ENCODE data around the gene KCND3.

Gene KCND3

GRCh38 chr1:111987502-111987901 lies 2.0 kb downstream of the KCND3 start:
- DNase-seq = no peak

- DNase-seq = no peak
These were observed 6.0 kb downstream of the KCND3 start for GRCh38 chr1:111983500-111983899.

GRCh38 chr1:111982428-111982827 lies 7.0 kb downstream of the KCND3 start:
- DNase-seq = no peak

GRCh38 chr1:111981871-111982270 lies 7.6 kb downstream of the KCND3 start:
- DNase-seq = no peak

GRCh38 chr1:111981090-111981489 lies 8.4 kb downstream of the KCND3 start:
- no peak for DNase-seq

- no peak for DNase-seq
These were observed 8.8 kb downstream of the KCND3 start for GRCh38 chr1:111980686-111981085.

GRCh38 chr1:111978695-111979094 lies 10.8 kb downstream of the KCND3 start:
- no peak for DNase-seq

- DNase-seq = no peak
These were observed 12.1 kb downstream of the KCND3 start for GRCh38 chr1:111977378-111977777.

- no peak for DNase-seq
These were observed 12.6 kb downstream of the KCND3 start for GRCh38 chr1:111976842-111977241.

- no peak for DNase-seq
These were observed 13.1 kb downstream of the KCND3 start for GRCh38 chr1:111976332-111976731.

GRCh38 chr1:111973150-111973790 lies 16.2 kb downstream of the KCND3 start:
- no peak for DNase-seq

DNA sequence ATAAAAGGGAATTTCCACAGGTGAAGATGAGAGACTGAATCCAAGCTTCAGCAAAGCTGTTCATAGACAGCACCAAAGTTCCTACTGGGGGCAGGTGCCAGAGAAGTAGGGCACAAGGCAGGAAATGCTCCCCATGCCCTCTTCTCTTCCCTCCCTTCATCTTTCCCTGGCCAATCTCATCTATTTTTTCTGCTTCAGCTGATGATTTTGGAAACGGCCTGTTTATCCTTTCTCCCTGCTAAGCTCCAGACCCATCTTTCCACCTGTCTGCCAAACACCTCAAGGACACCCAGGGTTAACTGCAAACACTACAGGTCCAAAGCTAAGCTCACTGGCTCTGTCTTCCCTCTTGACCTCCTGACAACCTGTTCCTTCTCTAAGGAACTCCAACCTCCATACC lies 18.1 kb downstream of the KCND3 start:
- DNase-seq = no peak

GRCh38 chr1:111968511-111968910 lies 21.0 kb downstream of the KCND3 start:
- DNase-seq = no peak

DNA sequence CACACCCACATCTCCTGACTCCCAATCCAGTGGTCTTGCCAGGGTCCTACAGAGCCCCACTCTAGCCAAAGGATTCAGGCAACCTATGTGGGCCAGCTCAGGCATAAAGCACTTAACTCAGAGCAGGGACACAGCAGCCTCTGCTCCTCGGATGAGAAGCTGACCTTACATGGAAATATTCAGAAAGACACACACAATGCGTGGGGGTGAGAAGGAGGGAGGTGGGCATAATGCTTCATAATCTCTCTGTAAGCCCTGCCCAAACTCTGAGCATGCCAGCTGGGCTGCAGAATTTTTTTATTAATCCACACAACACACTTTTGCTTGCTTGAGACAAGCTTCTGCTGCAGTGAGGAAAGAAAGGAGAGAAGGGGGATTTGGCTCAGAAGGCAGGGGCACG lies 21.6 kb downstream of the KCND3 start:
- DNase-seq = no peak

GRCh38 chr1:111967067-111967690 lies 22.3 kb downstream of the KCND3 start:
- DNase-seq = no peak

DNA sequence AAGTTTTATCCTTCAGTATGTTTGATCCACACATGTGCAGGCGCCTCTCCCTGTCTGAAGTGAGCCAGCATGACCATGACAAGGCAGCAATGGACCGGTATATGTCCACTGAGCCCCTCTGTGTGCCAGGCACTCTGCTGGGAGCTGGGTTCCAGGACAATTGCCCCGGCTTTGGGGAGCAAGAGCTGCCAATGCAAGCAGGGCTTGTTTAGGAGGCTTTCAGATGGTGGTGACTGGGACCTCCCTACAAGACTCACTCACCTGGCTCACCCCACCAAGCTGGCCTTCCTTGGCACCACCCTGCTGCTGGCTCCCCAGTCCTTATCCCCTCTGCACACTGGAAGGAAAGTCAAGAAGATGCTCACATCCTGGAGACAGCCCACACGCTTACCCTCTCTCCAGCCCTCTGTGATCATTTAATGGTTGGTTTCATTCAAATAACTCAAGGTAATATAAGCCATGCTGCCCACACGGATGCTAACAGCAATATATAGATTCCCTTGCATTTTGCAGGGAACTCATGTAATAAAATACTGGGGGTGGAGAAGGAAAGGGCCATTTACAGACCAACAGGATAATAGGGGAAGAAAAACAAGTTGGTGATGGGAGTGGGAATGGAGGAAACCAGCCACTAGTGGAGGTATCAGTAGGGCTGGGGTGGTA lies 23.6 kb downstream of the KCND3 start:
- DNase-seq = no peak

DNA sequence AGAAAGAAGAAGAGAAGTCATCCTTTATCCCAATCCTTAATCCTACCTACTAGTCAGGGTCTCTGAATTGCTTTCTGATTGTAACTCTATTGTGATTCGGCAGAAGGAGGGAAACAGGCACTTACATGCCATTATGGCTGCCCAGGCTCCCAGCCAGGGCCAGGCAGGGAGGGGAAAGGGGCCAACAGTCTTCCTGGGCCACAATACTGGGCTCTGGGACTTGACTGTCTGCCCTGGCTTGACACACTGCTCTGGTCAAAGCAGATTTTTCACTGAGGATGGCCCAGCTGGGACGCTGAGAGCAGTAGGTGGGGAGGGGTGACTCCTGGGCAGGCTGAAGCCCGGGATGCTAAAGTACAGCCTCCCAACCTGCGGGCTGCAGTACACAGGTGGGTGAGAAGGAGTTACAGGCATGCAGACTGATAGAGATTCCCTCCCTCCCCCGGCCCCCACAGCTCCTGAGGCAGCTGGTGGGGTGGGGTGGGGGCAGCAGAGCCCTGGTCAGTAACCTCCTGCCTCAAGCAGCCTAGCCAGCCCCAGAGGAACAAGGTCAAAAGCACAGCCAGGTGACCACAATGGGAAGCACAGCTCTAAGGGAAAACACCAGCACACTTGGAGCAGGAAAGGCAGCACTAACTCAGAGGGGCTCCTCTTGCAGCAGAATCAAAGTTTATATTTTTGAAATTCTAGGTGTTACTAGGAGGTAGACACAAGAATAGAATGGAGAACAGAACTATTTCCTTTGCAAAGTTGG lies 25.3 kb downstream of the KCND3 start:
- DNase-seq = no peak

DNA sequence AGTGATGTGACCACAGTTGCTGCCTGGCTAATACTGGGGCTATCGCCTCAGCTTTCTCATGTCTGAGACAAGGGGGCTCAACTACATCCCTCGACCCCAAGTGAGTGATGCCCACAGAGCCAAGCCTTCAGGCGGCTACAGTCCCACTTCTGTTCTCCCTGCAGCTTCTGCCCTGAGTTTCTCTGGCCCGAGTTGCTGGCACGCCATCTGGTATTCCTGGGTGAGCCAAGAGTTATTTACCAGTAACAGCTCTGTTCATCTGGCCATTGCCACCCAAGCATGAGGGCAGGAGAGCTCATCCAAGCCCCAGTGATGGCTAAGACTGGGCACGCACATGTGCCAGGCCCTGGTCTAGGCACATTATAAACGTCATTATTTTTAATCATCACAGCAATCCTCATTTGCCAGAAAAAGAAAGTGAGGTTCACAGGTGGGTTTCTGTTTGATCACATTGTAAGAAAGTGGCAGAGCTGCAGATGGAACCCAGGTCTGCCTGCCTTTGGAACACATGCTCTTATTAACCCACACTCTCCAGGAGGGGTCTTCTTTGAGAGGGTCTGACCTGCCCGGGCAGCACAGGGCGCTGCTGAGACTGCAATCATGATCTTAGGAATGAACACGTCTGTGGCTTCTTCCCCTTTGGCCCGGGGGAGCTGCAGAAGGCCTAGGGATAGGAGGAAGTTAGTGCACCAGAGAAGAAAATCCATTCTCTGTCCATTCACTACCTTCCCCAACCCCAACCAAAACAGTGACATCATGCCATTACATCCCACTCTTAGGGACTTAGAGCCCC lies 27.5 kb downstream of the KCND3 start:
- DNase-seq = no peak

GRCh38 chr1:111961016-111961415 lies 28.5 kb downstream of the KCND3 start:
- DNase-seq = no peak

DNA sequence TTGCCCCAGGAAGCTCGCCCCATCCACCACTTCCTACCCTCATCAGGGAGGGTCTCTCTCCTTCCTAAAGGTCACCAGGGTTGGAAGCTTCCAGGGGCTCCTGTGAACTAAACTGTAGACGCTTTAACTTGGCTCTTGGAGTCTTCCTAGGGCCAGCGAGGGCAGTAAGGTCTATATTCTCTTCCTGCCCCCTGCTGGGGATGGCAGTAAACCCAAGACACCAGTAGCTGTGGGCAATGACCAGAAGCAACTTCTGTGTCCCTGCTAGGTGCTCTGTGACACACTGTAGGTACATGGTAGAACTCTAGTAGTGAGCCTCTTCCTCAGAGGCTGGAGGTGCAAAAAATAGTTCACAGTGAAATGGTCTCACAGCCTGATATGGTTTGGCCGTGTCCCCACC lies 30.0 kb downstream of the KCND3 start:
- no peak for DNase-seq

GRCh38 chr1:111958851-111959250 lies 30.6 kb downstream of the KCND3 start:
- no peak for DNase-seq

DNA sequence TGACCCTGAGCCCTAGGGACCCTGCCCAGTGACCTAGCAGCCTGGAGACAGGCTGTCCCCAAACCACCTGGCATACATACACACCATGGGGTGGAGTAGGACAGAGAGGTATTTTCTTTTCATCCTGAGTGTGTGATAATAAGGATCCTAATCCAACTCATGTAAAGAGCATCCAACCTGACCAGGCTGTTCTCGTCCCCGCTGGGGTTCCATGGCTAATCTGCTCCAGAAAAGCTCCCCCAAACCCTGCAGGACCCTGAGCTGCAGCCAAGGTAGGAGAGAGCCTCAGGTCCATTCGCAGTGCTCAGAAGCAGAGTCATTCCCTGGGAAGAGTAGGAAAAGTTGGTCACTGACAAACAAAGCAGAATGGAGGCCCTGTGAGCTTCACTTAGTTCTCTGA lies 31.4 kb downstream of the KCND3 start:
- no peak for DNase-seq

All from NCI-H226 (cell line).